SU-DHL-6 (cell line): ENCODE results near the gene WDR43.

ENCODE experiments used
- H2AFZ ChIP-seq: fragments of 200-600 bp; sonication (generic); 2 replicates; pipeline ENCODE4 v1.6.1; 2014; ENCODE audit warnings: low read depth, mild to moderate bottlenecking, moderate library complexity, mixed read lengths, antibody characterized with exemption, low read length; ENCODE audit not compliant: severe bottlenecking
- H3F3A ChIP-seq: fragments of 200-600 bp; shearing (Covaris generic); 2 replicates; pipeline ENCODE4 v1.6.0; 2016; ENCODE audit warnings: antibody characterized with exemption, mild to moderate bottlenecking; ENCODE audit not compliant: insufficient read depth
- H3K27ac ChIP-seq: fragments of 200-600 bp; sonication (generic); 2 replicates; pipeline ENCODE4 v1.5.1; 2016; ENCODE audit warnings: low read depth, mild to moderate bottlenecking, low read length, moderate library complexity, mixed read lengths
- H3K27me3 ChIP-seq: fragments of 200-600 bp; sonication (generic), shearing (Covaris generic); 2 replicates; pipeline ENCODE4 v1.6.0; 2014; ENCODE audit warnings: mild to moderate bottlenecking, low read length
- H3K36me3 ChIP-seq: fragments of 200-600 bp; sonication (generic); 2 replicates; pipeline ENCODE4 v1.6.1; 2014; ENCODE audit warnings: mild to moderate bottlenecking, low read length, mixed read lengths
- H3K4me2 ChIP-seq: fragments of 300-600, 200-600 bp; shearing (Covaris generic), sonication (generic); 2 replicates; pipeline ENCODE4 v1.6.0; 2014; ENCODE audit warnings: low read length, low read depth, mild to moderate bottlenecking; ENCODE audit not compliant: poor library complexity, severe bottlenecking
- H3K4me3 ChIP-seq: fragments of 200-600 bp; sonication (generic); 2 replicates; pipeline ENCODE4 v1.5.1; 2014; ENCODE audit warnings: antibody characterized with exemption, low read length, mild to moderate bottlenecking, mixed read lengths; ENCODE audit not compliant: insufficient read depth, poor library complexity, severe bottlenecking
- H3K79me2 ChIP-seq: fragments of 200-600 bp; sonication (generic); 2 replicates; pipeline ENCODE4 v1.6.1; 2014; ENCODE audit warnings: mild to moderate bottlenecking, low read length, moderate library complexity; ENCODE audit not compliant: insufficient read depth
- H3K9ac ChIP-seq: fragments of 200-600 bp; sonication (generic); 2 replicates; pipeline ENCODE4 v1.7.0; 2014; ENCODE audit warnings: mild to moderate bottlenecking, low read length
- H3K9me2 ChIP-seq: fragments of 200-600 bp; sonication (generic); replicated peaks from 2 replicates; pipeline ENCODE4 v1.6.1; 2014; ENCODE audit warnings: low read length; ENCODE audit not compliant: insufficient read depth
- H3K9me3 ChIP-seq: fragments of 200-600 bp; sonication (generic); 2 replicates; pipeline ENCODE4 v1.6.1; 2014; ENCODE audit warnings: low read length, mixed read lengths; ENCODE audit not compliant: insufficient read depth
- H4K20me1 ChIP-seq: fragments of 200-600 bp; sonication (generic); 2 replicates; pipeline ENCODE4 v1.6.1; 2014; ENCODE audit warnings: low read depth, mild to moderate bottlenecking, antibody characterized with exemption, low read length, moderate library complexity, mixed read lengths
- EZH2phosphoT487 ChIP-seq: fragments of 200-600 bp; sonication (generic), shearing (Covaris generic); conservative IDR thresholded peaks from 2 replicates; pipeline ENCODE4 v1.6.1; 2018; ENCODE audit warnings: mild to moderate bottlenecking, antibody characterized with exemption, low read length, moderate library complexity, mixed read lengths
- TF ChIP-seq, protein P1 (sequence below): fragments of 200-600 bp; sonication (generic); IDR thresholded peaks from one replicate; pipeline ENCODE4 v1.5.1; 2017; ENCODE audit warnings: antibody characterized with exemption, mild to moderate bottlenecking, low read length, moderate library complexity; ENCODE audit not compliant: insufficient read depth, poor library complexity, severe bottlenecking

WDR43 gene

GRCh38 chr2:28995765-28996750, 101.6 kb downstream of the WDR43 start:
- H3K36me3 ChIP-seq = no peaks in the 10 kb centered on the region
- H3F3A ChIP-seq = no peaks in the 10 kb centered on the region
- H3K9me3 ChIP-seq = no peaks in the 10 kb centered on the region
- H3K9ac ChIP-seq = no peak overlapping the region
- H3K27me3 ChIP-seq = no peaks in the 10 kb centered on the region
- no peak overlapping the region for H3K4me3 ChIP-seq
- no peaks in the 10 kb centered on the region for H3K9me2 ChIP-seq
- no peak overlapping the region for H2AFZ ChIP-seq
- no peak overlapping the region for H3K4me2 ChIP-seq
- TF ChIP-seq, protein P1, sequence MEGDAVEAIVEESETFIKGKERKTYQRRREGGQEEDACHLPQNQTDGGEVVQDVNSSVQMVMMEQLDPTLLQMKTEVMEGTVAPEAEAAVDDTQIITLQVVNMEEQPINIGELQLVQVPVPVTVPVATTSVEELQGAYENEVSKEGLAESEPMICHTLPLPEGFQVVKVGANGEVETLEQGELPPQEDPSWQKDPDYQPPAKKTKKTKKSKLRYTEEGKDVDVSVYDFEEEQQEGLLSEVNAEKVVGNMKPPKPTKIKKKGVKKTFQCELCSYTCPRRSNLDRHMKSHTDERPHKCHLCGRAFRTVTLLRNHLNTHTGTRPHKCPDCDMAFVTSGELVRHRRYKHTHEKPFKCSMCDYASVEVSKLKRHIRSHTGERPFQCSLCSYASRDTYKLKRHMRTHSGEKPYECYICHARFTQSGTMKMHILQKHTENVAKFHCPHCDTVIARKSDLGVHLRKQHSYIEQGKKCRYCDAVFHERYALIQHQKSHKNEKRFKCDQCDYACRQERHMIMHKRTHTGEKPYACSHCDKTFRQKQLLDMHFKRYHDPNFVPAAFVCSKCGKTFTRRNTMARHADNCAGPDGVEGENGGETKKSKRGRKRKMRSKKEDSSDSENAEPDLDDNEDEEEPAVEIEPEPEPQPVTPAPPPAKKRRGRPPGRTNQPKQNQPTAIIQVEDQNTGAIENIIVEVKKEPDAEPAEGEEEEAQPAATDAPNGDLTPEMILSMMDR = no peak
- TF ChIP-seq EZH2phosphoT487 = no peak
- no peaks in the 10 kb centered on the region for H3K79me2 ChIP-seq
- no peaks in the 10 kb centered on the region for H4K20me1 ChIP-seq
- no peak overlapping the region for H3K27ac ChIP-seq

DNA sequence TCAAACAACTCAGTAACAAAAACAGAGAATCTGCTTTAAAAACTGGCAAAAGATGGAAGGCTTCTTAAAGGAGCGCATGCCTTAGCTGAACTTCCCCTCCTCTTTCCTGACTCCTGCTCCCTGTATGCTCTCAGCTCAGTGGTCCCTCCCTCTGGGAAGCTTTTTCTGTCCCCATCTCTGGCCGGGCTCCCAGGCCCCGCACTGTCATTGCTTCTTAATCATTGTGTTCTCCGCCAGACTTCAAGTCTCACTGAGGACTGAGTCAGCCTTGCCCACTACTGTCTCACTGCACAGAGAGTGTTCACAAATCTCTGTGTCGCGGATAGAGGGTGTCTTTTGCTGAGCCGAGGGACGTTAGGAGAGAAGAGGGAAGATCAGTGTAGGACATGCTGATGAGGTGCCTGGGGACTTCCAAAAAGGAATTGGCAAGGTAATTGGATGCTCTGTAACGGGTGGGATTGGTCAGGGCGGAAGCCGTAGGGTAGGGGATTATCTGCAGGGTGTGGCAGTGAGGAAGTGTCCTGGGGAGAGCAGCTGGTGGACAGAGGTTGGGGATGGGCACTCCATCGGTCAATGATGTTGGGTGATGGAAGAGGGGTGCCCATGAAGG, 102.9 kb downstream of the WDR43 start:
- Histone ChIP-seq H3F3A (no peaks in the 10 kb centered on the region), H3K9me3 (no peaks in the 10 kb centered on the region), H3K27me3 (no peaks in the 10 kb centered on the region), H2AFZ (no peak overlapping the region), H4K20me1 (no peaks in the 10 kb centered on the region), H3K36me3 (no peaks in the 10 kb centered on the region), H3K27ac (no peak overlapping the region), H3K9ac (no peak overlapping the region), H3K4me3 (no peak overlapping the region), H3K4me2 (no peak overlapping the region), H3K79me2 (no peaks in the 10 kb centered on the region), H3K9me2 (no peaks in the 10 kb centered on the region)
- TF ChIP-seq EZH2phosphoT487 = no peak
- TF ChIP-seq, protein P1 = no peak
